ENCODE results near the gene LILRA1. TPM values are rescaled to one million over a fixed set of nuclear protein-coding genes. Genes with fewer than 3 reads are reported as not detected.

The LILRA1 gene
- total and polyA plus RNA-seq, 12 donors = 0.19 to 2.8 (median 0.40) TPM

DNA sequence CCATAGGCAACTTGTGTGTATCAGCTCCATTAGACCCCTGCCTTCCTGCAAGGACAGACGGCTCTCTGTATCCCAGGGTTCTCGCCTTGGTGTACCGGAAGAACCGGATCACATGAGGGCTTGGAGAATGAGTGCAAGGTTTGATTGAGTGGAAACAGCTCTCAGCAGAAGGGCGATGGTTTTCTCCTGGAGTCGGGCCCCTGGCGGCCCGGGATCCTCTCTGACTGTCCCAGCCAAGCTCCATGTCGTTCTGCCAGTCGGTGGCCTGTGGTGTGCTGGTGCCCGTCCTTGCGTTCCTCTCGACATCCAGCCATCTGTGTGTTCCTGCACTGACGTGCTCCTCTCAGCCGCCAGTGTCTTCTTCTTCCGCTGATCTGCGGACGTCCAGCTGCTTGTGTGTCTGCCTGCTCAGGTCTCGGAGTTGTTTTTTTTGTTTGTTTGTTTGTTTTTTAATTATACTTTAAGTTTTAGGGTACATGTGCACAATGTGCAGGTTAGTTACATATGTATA, 53.0 kb downstream of the LILRA1 start:
- no peak for TF ChIP-seq CTCF (IDR thresholded peaks at IDR 0.05)
- no peaks in the 10 kb centered on the region for H3K9me3 ChIP-seq
- intact Hi-C loops (cut with DNase I) = no loop called here
- 82 to 88% methylated on average over 19 of the region's 19 CpGs for WGBS, 2 donors
- H3K36me3 ChIP-seq = no peaks in the 10 kb centered on the region
- H3K4me3 ChIP-seq = no peak overlapping the region
- no peak overlapping the region for H3K27ac ChIP-seq
- DNase-seq (no peak), ATAC-seq (no peak)
- peaks cover 0 to 24% (median 5%) of the 10 kb centered on the region in 7 donors for H3K27me3 ChIP-seq
- no peaks in the 10 kb centered on the region for H3K4me1 ChIP-seq

DNA sequence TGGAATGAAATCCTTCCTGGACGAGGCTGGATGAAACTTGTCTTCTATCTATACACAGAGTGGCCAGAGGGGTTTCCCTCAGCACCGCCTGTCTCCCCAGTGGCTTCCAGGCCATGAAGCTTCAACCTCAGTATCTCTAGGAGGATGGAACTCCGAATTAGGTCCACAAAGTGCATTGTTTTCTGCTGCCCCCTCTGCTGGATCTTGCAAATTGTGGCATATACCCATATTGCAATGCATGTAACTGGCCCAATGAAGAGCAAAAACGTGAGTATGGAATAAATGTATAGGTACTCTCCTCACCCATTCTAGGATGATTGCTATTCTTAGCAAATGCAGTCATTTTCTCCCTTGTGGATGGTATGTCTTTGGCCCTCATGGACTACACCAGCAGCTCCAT, 54.7 kb downstream of the LILRA1 start:
- no peak for TF ChIP-seq CTCF (IDR thresholded peaks at IDR 0.05)
- Histone ChIP-seq H3K27ac (no peak overlapping the region), H3K36me3 (no peaks in the 10 kb centered on the region), H3K27me3 (peaks cover 0 to 26% (median 13%) of the 10 kb centered on the region in 7 donors), H3K4me3 (no peak overlapping the region), H3K4me1 (no peaks in the 10 kb centered on the region), H3K9me3 (no peaks in the 10 kb centered on the region)
- ATAC-seq = no peak
- 49 to 55% methylated on average over 4 of the region's 4 CpGs for WGBS, 2 donors
- intact Hi-C loops (cut with DNase I) = no loop called here
- no peak for DNase-seq

- DNase-seq (no peak), ATAC-seq (no peak)
- Histone ChIP-seq H3K4me3 (no peak overlapping the region), H3K36me3 (no peaks in the 10 kb centered on the region), H3K27ac (no peak overlapping the region), H3K4me1 (peaks cover 0 to 5% (median 0%) of the 10 kb centered on the region in 9 donors), H3K27me3 (peaks cover 0 to 37% (median 13%) of the 10 kb centered on the region in 7 donors), H3K9me3 (no peaks in the 10 kb centered on the region)
- WGBS, 2 donors = 76 to 78% methylated on average over 5 to 6 of the region's 6 CpGs
- intact Hi-C loops (cut with DNase I) = no loop called here
- no peak for TF ChIP-seq CTCF (IDR thresholded peaks at IDR 0.05)
Measured at GRCh38 chr19:54650108-54650655, 56.8 kb downstream of the LILRA1 start.

Small RNA genes lying within 50 kb of the gene (microRNA-seq; reads per million reads assigned to microRNA genes)
- gene MIR8061 = 0 reads per million in 2 donors

Other genes with a start within 250 kb of the LILRA1 start
- 10 to 100 TPM in 2 of 10 donors, 1 to 10 TPM in 8; 2.1 to 36.3 (median 4.1) TPM for gene LAIR1, start 228.7 kb upstream of the LILRA1 start, total RNA-seq
- gene LAIR1, start 228.7 kb upstream of the LILRA1 start, polyA plus RNA-seq = 1 to 10 TPM; 5.1 to 5.3 TPM
- gene TTYH1, start 178.2 kb upstream of the LILRA1 start, total RNA-seq = 1 to 10 TPM in 5 of 10 donors, under 1 TPM in 5; 0.37 to 4.3 (median 1.0) TPM
- gene TTYH1, start 178.2 kb upstream of the LILRA1 start, polyA plus RNA-seq = 1 to 10 TPM; 1.8 to 3.1 TPM
- gene LENG8, start 144.4 kb upstream of the LILRA1 start, total RNA-seq = 10 to 100 TPM; 45.5 to 76.2 (median 56.8) TPM
- 100 to 1,000 TPM in 1 of 2 donors, 10 to 100 TPM in 1; 34.3 to 194 TPM for gene LENG8, start 144.4 kb upstream of the LILRA1 start, polyA plus RNA-seq
- 1 to 10 TPM; 1.0 to 4.2 (median 1.5) TPM for gene LENG9, start 129.9 kb upstream of the LILRA1 start, total RNA-seq
- gene LENG9, start 129.9 kb upstream of the LILRA1 start, polyA plus RNA-seq = 1 to 10 TPM; 1.6 to 2.6 TPM
- 10 to 100 TPM in 5 of 10 donors, 1 to 10 TPM in 5; 5.3 to 22.8 (median 9.7) TPM for gene CDC42EP5, start 120.3 kb upstream of the LILRA1 start, total RNA-seq
- 10 to 100 TPM; 11.2 to 21.9 TPM for gene CDC42EP5, start 120.3 kb upstream of the LILRA1 start, polyA plus RNA-seq
- gene LAIR2, start 90.8 kb upstream of the LILRA1 start, total RNA-seq = 1 to 10 TPM in 1 of 10 donors, under 1 TPM in 1, not detected in 8; 0.76 to 2.5 TPM
- not detected for gene LAIR2, start 90.8 kb upstream of the LILRA1 start, polyA plus RNA-seq
- gene LILRA2, start 19.8 kb upstream of the LILRA1 start, total RNA-seq = 1 to 10 TPM in 6 of 10 donors, under 1 TPM in 4; 0.31 to 3.3 (median 1.2) TPM
- gene LILRA2, start 19.8 kb upstream of the LILRA1 start, polyA plus RNA-seq = under 1 TPM; 0.22 to 0.87 TPM
- 10 to 100 TPM in 1 of 10 donors, 1 to 10 TPM in 6, under 1 TPM in 3; 0.28 to 16.9 (median 1.5) TPM for gene LILRB1, start 36.9 kb downstream of the LILRA1 start, total RNA-seq
- 1 to 10 TPM in 1 of 2 donors, under 1 TPM in 1; 0.54 to 1.4 TPM for gene LILRB1, start 36.9 kb downstream of the LILRA1 start, polyA plus RNA-seq
- gene LILRB4, start 69.4 kb downstream of the LILRA1 start, total RNA-seq = 10 to 100 TPM in 1 of 10 donors, 1 to 10 TPM in 8, under 1 TPM in 1; 0.99 to 22.4 (median 1.8) TPM
- gene LILRB4, start 69.4 kb downstream of the LILRA1 start, polyA plus RNA-seq = 1 to 10 TPM; 2.0 to 2.2 TPM
- gene KIR3DL3, start 130.8 kb downstream of the LILRA1 start, total RNA-seq = not detected
- not detected for gene KIR3DL3, start 130.8 kb downstream of the LILRA1 start, polyA plus RNA-seq
- under 1 TPM in 1 of 10 donors, not detected in 9; 0.42 TPM for gene KIR2DL3, start 144.9 kb downstream of the LILRA1 start, total RNA-seq
- under 1 TPM in 1 of 2 donors, not detected in 1; 0.03 TPM for gene KIR2DL3, start 144.9 kb downstream of the LILRA1 start, polyA plus RNA-seq
- under 1 TPM in 1 of 10 donors, not detected in 9; 0.16 TPM for gene KIR2DL1, start 176.2 kb downstream of the LILRA1 start, total RNA-seq
- gene KIR2DL1, start 176.2 kb downstream of the LILRA1 start, polyA plus RNA-seq = under 1 TPM in 1 of 2 donors, not detected in 1; 0.04 TPM
- gene KIR2DL4, start 210.0 kb downstream of the LILRA1 start, total RNA-seq = under 1 TPM in 1 of 10 donors, not detected in 9; 0.62 TPM
- under 1 TPM in 1 of 2 donors, not detected in 1; 0.04 TPM for gene KIR2DL4, start 210.0 kb downstream of the LILRA1 start, polyA plus RNA-seq
- gene KIR3DL1, start 222.8 kb downstream of the LILRA1 start, total RNA-seq = under 1 TPM in 3 of 10 donors, not detected in 7; 0.13 to 0.90 (median 0.14) TPM
- not detected for gene KIR3DL1, start 222.8 kb downstream of the LILRA1 start, polyA plus RNA-seq
- under 1 TPM in 2 of 10 donors, not detected in 8; 0.14 to 0.28 TPM for gene KIR2DS4, start 239.0 kb downstream of the LILRA1 start, total RNA-seq
- not detected for gene KIR2DS4, start 239.0 kb downstream of the LILRA1 start, polyA plus RNA-seq